ENCODE data around the gene GNA12. TPM values are rescaled to one million over a fixed set of nuclear protein-coding genes. Genes with fewer than 3 reads are reported as not detected.

GNA12 gene
- total and polyA plus RNA-seq, 10 of the 15 experiments (the other 5 are each of a cell fraction or from before 2014, with no cell fraction given) = 1.9 to 51.8 (median 12.6) TPM

Other genes with a start within 250 kb of the GNA12 start
- gene TTYH3, start 212.3 kb downstream of the GNA12 start, total RNA-seq (2014; rRNA removed) = 10.2 and 10.8 TPM in 2 replicates
- gene TTYH3, start 212.3 kb downstream of the GNA12 start, total RNA-seq (2014; rRNA removed; fragmentation: Illumina TruSeq; extraction: Trizol) = 5.0 and 5.2 TPM in 2 replicates
- 67.2 and 71.4 TPM in 2 replicates for gene TTYH3, start 212.3 kb downstream of the GNA12 start, total RNA-seq (2021)
- gene TTYH3, start 212.3 kb downstream of the GNA12 start, polyA plus RNA-seq (2011; rRNA removed) = 3.9 and 9.9 TPM in 2 replicates
- gene TTYH3, start 212.3 kb downstream of the GNA12 start, polyA plus RNA-seq (2014; fragmentation: Illumina TruSeq; extraction: Trizol) = 3.0 and 10.1 TPM in 2 replicates
- gene TTYH3, start 212.3 kb downstream of the GNA12 start, polyA plus RNA-seq (2014; fragmentation: Nextera tagmentation; extraction: Ambion mirVana) = under 1 TPM; 0.79 to 0.95 TPM
- gene TTYH3, start 212.3 kb downstream of the GNA12 start, polyA plus RNA-seq (2014; rRNA removed) = 33.1 and 44.3 TPM in 2 replicates
- gene TTYH3, start 212.3 kb downstream of the GNA12 start, polyA plus RNA-seq (2016; fragmentation: Nextera tagmentation; extraction: Ambion mirVana) = 10 to 100 TPM; 11.2 to 25.1 TPM
- 0.62 and 1.1 TPM in 2 replicates for gene AMZ1, start 156.1 kb downstream of the GNA12 start, total RNA-seq (2014; rRNA removed)
- gene AMZ1, start 156.1 kb downstream of the GNA12 start, total RNA-seq (2014; rRNA removed; fragmentation: Illumina TruSeq; extraction: Trizol) = 0.60 and 0.67 TPM in 2 replicates
- 1.2 and 1.4 TPM in 2 replicates for gene AMZ1, start 156.1 kb downstream of the GNA12 start, total RNA-seq (2021)
- 0.95 TPM in 2 replicates for gene AMZ1, start 156.1 kb downstream of the GNA12 start, polyA plus RNA-seq (2011; rRNA removed)
- 0.33 and 0.59 TPM in 2 replicates for gene AMZ1, start 156.1 kb downstream of the GNA12 start, polyA plus RNA-seq (2014; fragmentation: Illumina TruSeq; extraction: Trizol)
- gene AMZ1, start 156.1 kb downstream of the GNA12 start, polyA plus RNA-seq (2014; fragmentation: Nextera tagmentation; extraction: Ambion mirVana) = under 1 TPM; 0.02 to 0.11 TPM
- 0.72 and 0.77 TPM in 2 replicates for gene AMZ1, start 156.1 kb downstream of the GNA12 start, polyA plus RNA-seq (2014; rRNA removed)
- gene AMZ1, start 156.1 kb downstream of the GNA12 start, polyA plus RNA-seq (2016; fragmentation: Nextera tagmentation; extraction: Ambion mirVana) = 1 to 10 TPM; 1.5 to 2.0 TPM
- gene CARD11, start 199.6 kb upstream of the GNA12 start, total RNA-seq (2014; rRNA removed) = 18.3 and 28.4 TPM in 2 replicates
- 23.5 and 28.4 TPM in 2 replicates for gene CARD11, start 199.6 kb upstream of the GNA12 start, total RNA-seq (2014; rRNA removed; fragmentation: Illumina TruSeq; extraction: Trizol)
- gene CARD11, start 199.6 kb upstream of the GNA12 start, total RNA-seq (2021) = 70.0 and 72.0 TPM in 2 replicates
- gene CARD11, start 199.6 kb upstream of the GNA12 start, polyA plus RNA-seq (2011; rRNA removed) = 19.9 and 31.2 TPM in 2 replicates
- gene CARD11, start 199.6 kb upstream of the GNA12 start, polyA plus RNA-seq (2014; fragmentation: Illumina TruSeq; extraction: Trizol) = 15.2 and 32.9 TPM in 2 replicates
- gene CARD11, start 199.6 kb upstream of the GNA12 start, polyA plus RNA-seq (2014; fragmentation: Nextera tagmentation; extraction: Ambion mirVana) = under 1 TPM; 0.27 to 0.58 TPM
- gene CARD11, start 199.6 kb upstream of the GNA12 start, polyA plus RNA-seq (2014; rRNA removed) = 45.8 and 52.9 TPM in 2 replicates
- 10 to 100 TPM; 19.8 to 26.1 TPM for gene CARD11, start 199.6 kb upstream of the GNA12 start, polyA plus RNA-seq (2016; fragmentation: Nextera tagmentation; extraction: Ambion mirVana)